PC-3 (cell line): ENCODE results near the gene MAP2K5. TPM values are rescaled to one million over a fixed set of nuclear protein-coding genes. Genes with fewer than 3 reads are reported as not detected.

Experiments used
- ATAC-seq: fragments of 200-7000 bp; cut with Tn5 transposase; 2 replicates; pipeline ENCODE4 v1.9.1; 2020; ENCODE audit warnings: mild to moderate bottlenecking, moderate library complexity
- BruUV-seq: library from RNA; stranded (reverse); fragments of 400-500 nt; replicated peaks from 2 replicates; lab custom pipeline; 2021; lab: Mats Ljungman, UMichigan
- CTCF ChIA-PET: fragments of 300-600 bp; sonication (Branson Sonifier 250); formaldehyde crosslinking; loops from one replicate; lab custom pipeline; 2022; ENCODE audit warnings: antibody characterized with exemption; lab: Charles Lee
- POLR2A ChIA-PET: fragments of 300-600 bp; sonication (Branson Sonifier 250); formaldehyde crosslinking; loops from one replicate; lab custom pipeline; 2022; ENCODE audit warnings: antibody characterized with exemption; ENCODE audit not compliant: unreplicated experiment; lab: Charles Lee
- DNase-seq: peaks from one replicate; pipeline ENCODE4 v3.0.0-alpha.2; 2015
- H2AFZ ChIP-seq: fragments of 300-600 bp; sonication (generic); 2 replicates; pipeline ENCODE4 v1.6.0; 2016; ENCODE audit warnings: antibody characterized with exemption, low read length
- H3F3A ChIP-seq: fragments of 300-600 bp; sonication (generic); one replicate; pipeline ENCODE4 v1.6.0; 2017; ENCODE audit warnings: antibody characterized with exemption, low read length, control low read depth, mild to moderate bottlenecking; ENCODE audit not compliant: unreplicated experiment
- H3K27ac ChIP-seq: fragments of 300-600 bp; sonication (generic); 2 replicates; pipeline ENCODE4 v1.5.1; 2016; ENCODE audit warnings: mild to moderate bottlenecking, low read length
- H3K27me3 ChIP-seq: fragments of 300-600 bp; sonication (generic); 2 replicates; pipeline ENCODE4 v1.6.1; 2016; ENCODE audit warnings: low read length, mixed read lengths
- H3K36me3 ChIP-seq: fragments of 300-600 bp; sonication (generic); 2 replicates; pipeline ENCODE4 v1.6.1; 2016; ENCODE audit warnings: low read depth, mixed run types, low read length, mixed read lengths
- H3K4me1 ChIP-seq: fragments of 300-600 bp; sonication (generic); 2 replicates; pipeline ENCODE4 v1.5.1; 2016; ENCODE audit warnings: low read length; ENCODE audit not compliant: insufficient read depth
- H3K4me2 ChIP-seq: fragments of 300-600 bp; sonication (generic); 2 replicates; pipeline ENCODE4 v1.6.0; 2016; ENCODE audit warnings: low read length
- H3K4me3 ChIP-seq: fragments of 300-600 bp; sonication (generic); 2 replicates; pipeline ENCODE4 v1.5.1; 2016; ENCODE audit warnings: mild to moderate bottlenecking, low read length, mixed read lengths
- H3K79me2 ChIP-seq: fragments of 300-600 bp; sonication (generic); 2 replicates; pipeline ENCODE4 v1.6.1; 2017; ENCODE audit warnings: low read length, mixed read lengths
- H3K9ac ChIP-seq: fragments of 300-600 bp; sonication (generic); 2 replicates; pipeline ENCODE4 v1.6.0; 2016; ENCODE audit warnings: mild to moderate bottlenecking, low read length
- H3K9me2 ChIP-seq: fragments of 300-600 bp; sonication (generic); replicated peaks from 2 replicates; pipeline ENCODE4 v1.6.1; 2016; ENCODE audit warnings: mixed run types, low read length, mixed read lengths
- H3K9me3 ChIP-seq: fragments of 300-600 bp; sonication (generic); 2 replicates; pipeline ENCODE4 v1.6.1; 2016; ENCODE audit warnings: low read length, mixed read lengths
- H4K20me1 ChIP-seq: fragments of 300-600 bp; sonication (generic); 2 replicates; pipeline ENCODE4 v1.6.1; 2016; ENCODE audit warnings: low read length, mixed read lengths
- EZH2 ChIP-seq: fragments of 300-600 bp; sonication (generic); IDR thresholded peaks from one replicate; pipeline ENCODE4 v1.6.1; 2017; ENCODE audit warnings: antibody characterized with exemption, mild to moderate bottlenecking, low read length; ENCODE audit not compliant: unreplicated experiment
- EZH2phosphoT487 ChIP-seq: fragments of 300-600 bp; sonication (generic); IDR thresholded peaks from 2 replicates; pipeline ENCODE4 v1.6.1; 2018; ENCODE audit warnings: mild to moderate bottlenecking, antibody characterized with exemption, low read length, borderline replicate concordance
- intact Hi-C: fragments of 100-400 bp; cut with micrococcal nuclease; formaldehyde crosslinking; loops from 2 replicates; pipeline ENCODE4 v1.9.0; 2023
- total RNA-seq: library from RNA; depleted of rRNA; stranded (reverse); fragments of >200 nt; gene quantifications from 2 replicates; pipeline ENCODE4 v1.2.3, GENCODE V29; 2014
- TF ChIP-seq, protein P1 (sequence below): fragments of 300-600 bp; sonication (generic); conservative IDR thresholded peaks from 2 replicates; pipeline ENCODE4 v1.5.1; 2017; ENCODE audit warnings: antibody characterized with exemption, low read depth, mild to moderate bottlenecking, low read length

The MAP2K5 gene
- total RNA-seq, 1 experiment from 2014 or later: 5.5 TPM

GRCh38 chr15:67534360-67534759, 8.1 kb upstream of the MAP2K5 start:
- CTCF ChIA-PET: no interaction called here
- H3K4me2 ChIP-seq: no peak overlapping the region
- H2AFZ ChIP-seq: no peak overlapping the region
- H4K20me1 ChIP-seq: no peaks in the 10 kb centered on the region
- no peaks in the 10 kb centered on the region for H3K36me3 ChIP-seq
- TF ChIP-seq, protein P1, sequence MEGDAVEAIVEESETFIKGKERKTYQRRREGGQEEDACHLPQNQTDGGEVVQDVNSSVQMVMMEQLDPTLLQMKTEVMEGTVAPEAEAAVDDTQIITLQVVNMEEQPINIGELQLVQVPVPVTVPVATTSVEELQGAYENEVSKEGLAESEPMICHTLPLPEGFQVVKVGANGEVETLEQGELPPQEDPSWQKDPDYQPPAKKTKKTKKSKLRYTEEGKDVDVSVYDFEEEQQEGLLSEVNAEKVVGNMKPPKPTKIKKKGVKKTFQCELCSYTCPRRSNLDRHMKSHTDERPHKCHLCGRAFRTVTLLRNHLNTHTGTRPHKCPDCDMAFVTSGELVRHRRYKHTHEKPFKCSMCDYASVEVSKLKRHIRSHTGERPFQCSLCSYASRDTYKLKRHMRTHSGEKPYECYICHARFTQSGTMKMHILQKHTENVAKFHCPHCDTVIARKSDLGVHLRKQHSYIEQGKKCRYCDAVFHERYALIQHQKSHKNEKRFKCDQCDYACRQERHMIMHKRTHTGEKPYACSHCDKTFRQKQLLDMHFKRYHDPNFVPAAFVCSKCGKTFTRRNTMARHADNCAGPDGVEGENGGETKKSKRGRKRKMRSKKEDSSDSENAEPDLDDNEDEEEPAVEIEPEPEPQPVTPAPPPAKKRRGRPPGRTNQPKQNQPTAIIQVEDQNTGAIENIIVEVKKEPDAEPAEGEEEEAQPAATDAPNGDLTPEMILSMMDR: no peak
- TF ChIP-seq EZH2phosphoT487: no peak
- TF ChIP-seq EZH2: no peak
- H3K27me3 ChIP-seq: no peaks in the 10 kb centered on the region
- no peak overlapping the region for H3K9ac ChIP-seq
- no peaks in the 10 kb centered on the region for H3F3A ChIP-seq
- intact Hi-C loops: no loop called here
- POLR2A ChIA-PET: no interaction called here
- no TSS peak for BruUV-seq
- H3K9me2 ChIP-seq: no peaks in the 10 kb centered on the region
- H3K79me2 ChIP-seq: no peaks in the 10 kb centered on the region
- H3K4me3 ChIP-seq: no peak overlapping the region
- no peaks in the 10 kb centered on the region for H3K9me3 ChIP-seq
- no peak overlapping the region for H3K27ac ChIP-seq
- no peak for DNase-seq
- peaks cover 13% of the 10 kb centered on the region for H3K4me1 ChIP-seq
- no peak for ATAC-seq

DNA sequence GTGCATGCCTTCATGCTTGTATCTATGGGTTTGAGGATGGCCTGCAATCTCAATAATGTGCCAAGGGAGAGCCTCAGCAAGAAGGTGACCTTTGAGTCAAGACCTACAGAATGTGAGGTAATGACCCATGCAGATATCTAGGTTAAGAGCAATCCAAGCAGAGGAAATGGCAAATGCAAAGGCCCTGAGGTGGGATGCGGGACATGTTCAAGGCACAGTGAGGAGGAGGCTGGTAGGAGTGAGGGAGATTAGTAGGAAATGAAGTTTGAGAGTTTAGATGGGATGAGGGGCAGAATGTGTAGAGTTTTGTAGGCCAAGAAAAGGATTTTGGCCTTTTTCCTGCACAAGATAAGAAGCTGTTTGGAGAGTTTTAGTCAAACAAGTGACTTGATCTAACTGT, 4.7 kb upstream of the MAP2K5 start:
- ChIA-PET POLR2A (no interaction called here), CTCF (no interaction called here)
- Histone ChIP-seq H3K27ac (no peak overlapping the region), H3F3A (no peaks in the 10 kb centered on the region), H3K9me3 (no peaks in the 10 kb centered on the region), H3K9ac (no peak overlapping the region), H3K4me2 (no peak overlapping the region), H3K79me2 (peaks cover 5% of the 10 kb centered on the region; the same call in 1 of the 2 replicates), H3K4me3 (no peak overlapping the region), H3K36me3 (no peaks in the 10 kb centered on the region), H3K9me2 (no peaks in the 10 kb centered on the region), H3K27me3 (no peaks in the 10 kb centered on the region), H3K4me1 (peaks cover 8% of the 10 kb centered on the region), H4K20me1 (no peaks in the 10 kb centered on the region), H2AFZ (no peak overlapping the region)
- no TSS peak for BruUV-seq
- intact Hi-C loops: no loop called here
- TF ChIP-seq, protein P1: no peak
- TF ChIP-seq EZH2phosphoT487: no peak
- ATAC-seq (no peak), DNase-seq (no peak)

GRCh38 chr15:67543348-67543718, 830 bp downstream of the MAP2K5 start:
- Histone ChIP-seq H3K9me2 (no peaks in the 10 kb centered on the region), H3F3A (no peaks in the 10 kb centered on the region), H3K27me3 (no peaks in the 10 kb centered on the region), H3K9ac (peak overlapping the region; percentile 83), H3K27ac (no peak overlapping the region), H3K36me3 (no peaks in the 10 kb centered on the region), H3K4me1 (peaks cover 16% of the 10 kb centered on the region), H3K79me2 (peaks cover 14% of the 10 kb centered on the region; the same call in 1 of the 2 replicates), H3K4me3 (peak overlapping the region; percentile 95), H3K4me2 (peak overlapping the region; percentile 99), H3K9me3 (no peaks in the 10 kb centered on the region), H4K20me1 (no peaks in the 10 kb centered on the region), H2AFZ (peak overlapping the region; percentile 96)
- DNase-seq (peak; percentile 11), ATAC-seq (peak; percentile 54)
- TF ChIP-seq EZH2: no peak
- intact Hi-C loops: no loop called here
- ChIA-PET CTCF (no interaction called here), POLR2A (no interaction called here)
- TSS peak; percentile 29 for BruUV-seq
